Measurements from ENCODE around the gene CANX.

The CANX gene

DNA sequence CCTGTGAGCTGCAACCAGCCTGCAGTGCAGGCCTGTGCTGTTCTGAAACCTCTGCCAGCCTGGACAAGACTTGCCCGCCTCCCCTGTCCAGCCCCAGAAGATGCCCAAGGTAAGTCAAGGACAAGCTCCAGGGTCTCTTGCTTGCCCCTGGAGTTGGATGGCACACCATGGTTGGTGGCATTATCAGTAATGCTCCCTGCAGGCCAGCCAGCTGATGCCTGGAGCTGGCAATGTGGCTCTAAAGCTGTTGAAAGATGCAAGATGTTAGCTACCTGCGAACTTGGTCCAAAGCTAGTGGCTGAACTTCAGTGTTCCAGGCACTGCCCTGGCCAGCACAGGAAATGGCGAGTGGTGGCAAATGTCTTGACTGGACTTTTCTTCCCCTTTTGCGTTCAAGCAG, 81.1 kb downstream of the CANX start:
- no peak for DNase-seq

DNA sequence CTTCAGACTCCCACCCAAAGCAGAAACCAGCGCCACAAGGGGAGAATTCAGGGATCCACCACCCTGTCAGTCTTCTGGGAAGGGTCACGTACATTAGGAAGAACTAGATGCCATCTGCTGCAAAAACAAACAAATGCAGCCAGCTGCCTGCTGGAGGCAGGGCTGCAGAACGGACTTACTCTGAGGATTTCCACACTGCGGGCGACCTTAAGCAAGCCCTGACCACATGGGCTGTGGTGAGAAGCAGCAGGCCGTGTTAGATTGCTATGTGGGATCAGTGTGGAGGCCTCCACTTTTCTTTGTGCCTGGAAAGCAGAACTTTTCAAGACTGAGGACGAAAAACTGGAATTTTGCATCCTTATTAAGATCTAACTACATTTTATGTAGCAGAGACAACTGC, 81.6 kb downstream of the CANX start:
- no peak for DNase-seq
